ENCODE data around the gene STK38.
"Not testable (repeated sequence)": the region's sequence is repeated elsewhere in the genome, so short reads cannot be mapped to it uniquely, and the experiment has no call there.

STK38 gene

GRCh38 chr6:36461646-36462045, 85.6 kb downstream of the STK38 start:
- H3K4me3 ChIP-seq (ENCODE audit: low read depth, low read length): no peak overlapping the region
- TF ChIP-seq CTCF (IDR thresholded peaks at IDR 0.05; ENCODE audit: insufficient read depth, low read depth, low read length, missing control alignments): no peak
- no peak for DNase-seq (ENCODE audit: low read depth)

- no peak overlapping the region for H3K4me3 ChIP-seq (ENCODE audit: low read depth, low read length)
- DNase-seq (ENCODE audit: low read depth): no peak
- no peak for TF ChIP-seq CTCF (IDR thresholded peaks at IDR 0.05; ENCODE audit: insufficient read depth, low read depth, low read length, missing control alignments)
Observed at GRCh38 chr6:36460916-36461315, 86.4 kb downstream of the STK38 start.

- no peak for DNase-seq (ENCODE audit: low read depth)
- TF ChIP-seq CTCF (IDR thresholded peaks at IDR 0.05; ENCODE audit: insufficient read depth, low read depth, low read length, missing control alignments): no peak
- no peak overlapping the region for H3K4me3 ChIP-seq (ENCODE audit: low read depth, low read length)
Observed at GRCh38 chr6:36459501-36459900, 87.8 kb downstream of the STK38 start.

- DNase-seq (ENCODE audit: low read depth): no peak
- no peak overlapping the region for H3K4me3 ChIP-seq (ENCODE audit: low read depth, low read length)
- TF ChIP-seq CTCF (IDR thresholded peaks at IDR 0.05; ENCODE audit: insufficient read depth, low read depth, low read length, missing control alignments): no peak
Observed at GRCh38 chr6:36455486-36456027, 91.7 kb downstream of the STK38 start.

GRCh38 chr6:36452897-36453296, 94.4 kb downstream of the STK38 start:
- not testable (repeated sequence) for DNase-seq (ENCODE audit: low read depth); H3K4me3 ChIP-seq (ENCODE audit: low read depth, low read length)

- H3K4me3 ChIP-seq (ENCODE audit: low read depth, low read length); DNase-seq (ENCODE audit: low read depth): not testable (repeated sequence)
Observed at GRCh38 chr6:36449173-36449572, 98.1 kb downstream of the STK38 start.

- no peak overlapping the region for H3K4me3 ChIP-seq (ENCODE audit: low read depth, low read length)
- no peak for TF ChIP-seq CTCF (IDR thresholded peaks at IDR 0.05; ENCODE audit: insufficient read depth, low read depth, low read length, missing control alignments)
- DNase-seq (ENCODE audit: low read depth): no peak
Observed at GRCh38 chr6:36445621-36446020, 101.7 kb downstream of the STK38 start.

GRCh38 chr6:36444470-36444869, 102.8 kb downstream of the STK38 start:
- peak overlapping the region; percentile 78 for H3K4me3 ChIP-seq (ENCODE audit: low read depth, low read length)
- no peak for TF ChIP-seq CTCF (IDR thresholded peaks at IDR 0.05; ENCODE audit: insufficient read depth, low read depth, low read length, missing control alignments)
- no peak for DNase-seq (ENCODE audit: low read depth)
